GM12874 (cell line): ENCODE data around the gene ZNF683.

ENCODE experiments used
- CTCF ChIP-seq: IDR thresholded peaks from 2 replicates; pipeline ENCODE4 v1.5.1; 2011; ENCODE audit warnings: low read depth, mild to moderate bottlenecking, control low read depth, low read length, moderate library complexity; ENCODE audit not compliant: insufficient read depth

ZNF683 gene

GRCh38 chr1:26378879-26379251, 6.3 kb upstream of the ZNF683 start:
- no peak for TF ChIP-seq CTCF

- no peak for TF ChIP-seq CTCF
Measured at GRCh38 chr1:26378088-26378878, 5.7 kb upstream of the ZNF683 start.

GRCh38 chr1:26376050-26376449, 3.5 kb upstream of the ZNF683 start:
- TF ChIP-seq CTCF = no peak

- TF ChIP-seq CTCF = no peak
Measured at GRCh38 chr1:26375081-26375480, 2.5 kb upstream of the ZNF683 start.

GRCh38 chr1:26373789-26374188, 1.2 kb upstream of the ZNF683 start:
- no peak for TF ChIP-seq CTCF

- no peak for TF ChIP-seq CTCF
Measured at GRCh38 chr1:26373281-26373680, 731 bp upstream of the ZNF683 start.

- TF ChIP-seq CTCF = no peak
Measured at GRCh38 chr1:26372039-26372438, 511 bp downstream of the ZNF683 start.
